NB4 (cell line): Measurements from ENCODE around the gene SCAMP4.

Source experiments
- POLR2A ChIP-seq: IDR thresholded peaks from 2 replicates; pipeline ENCODE4 v1.6.1; 2011; ENCODE audit warnings: mild to moderate bottlenecking; ENCODE audit not compliant: insufficient read length; ENCODE audit errors: extremely low read depth
- TF ChIP-seq, protein P1 (sequence below): IDR thresholded peaks from one replicate; pipeline ENCODE4 v1.5.1; 2012; ENCODE audit warnings: low read depth, low read length
- TF ChIP-seq, protein P2 (sequence below): IDR thresholded peaks from 2 replicates; pipeline ENCODE4 v1.6.1; 2011; ENCODE audit warnings: low read depth, low read length

DNA sequence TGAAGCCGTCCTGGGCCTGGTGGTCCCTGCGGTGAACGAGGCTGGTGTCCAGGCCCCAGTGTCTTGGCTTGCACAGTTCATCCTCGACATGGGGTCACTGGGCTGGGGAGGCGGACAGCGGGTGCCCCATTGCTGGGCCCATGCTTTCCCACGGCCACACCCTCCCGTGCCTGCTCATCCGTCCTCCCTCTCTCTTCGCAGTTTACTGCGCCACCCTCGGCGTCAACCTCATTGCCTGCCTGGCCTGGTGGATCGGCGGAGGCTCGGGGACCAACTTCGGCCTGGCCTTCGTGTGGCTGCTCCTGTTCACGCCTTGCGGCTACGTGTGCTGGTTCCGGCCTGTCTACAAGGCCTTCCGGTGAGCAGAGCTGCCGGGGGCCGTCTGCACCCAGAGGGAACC is 12.7 kb downstream of the SCAMP4 start:
- TF ChIP-seq POLR2A = no peak
- TF ChIP-seq, protein P1, sequence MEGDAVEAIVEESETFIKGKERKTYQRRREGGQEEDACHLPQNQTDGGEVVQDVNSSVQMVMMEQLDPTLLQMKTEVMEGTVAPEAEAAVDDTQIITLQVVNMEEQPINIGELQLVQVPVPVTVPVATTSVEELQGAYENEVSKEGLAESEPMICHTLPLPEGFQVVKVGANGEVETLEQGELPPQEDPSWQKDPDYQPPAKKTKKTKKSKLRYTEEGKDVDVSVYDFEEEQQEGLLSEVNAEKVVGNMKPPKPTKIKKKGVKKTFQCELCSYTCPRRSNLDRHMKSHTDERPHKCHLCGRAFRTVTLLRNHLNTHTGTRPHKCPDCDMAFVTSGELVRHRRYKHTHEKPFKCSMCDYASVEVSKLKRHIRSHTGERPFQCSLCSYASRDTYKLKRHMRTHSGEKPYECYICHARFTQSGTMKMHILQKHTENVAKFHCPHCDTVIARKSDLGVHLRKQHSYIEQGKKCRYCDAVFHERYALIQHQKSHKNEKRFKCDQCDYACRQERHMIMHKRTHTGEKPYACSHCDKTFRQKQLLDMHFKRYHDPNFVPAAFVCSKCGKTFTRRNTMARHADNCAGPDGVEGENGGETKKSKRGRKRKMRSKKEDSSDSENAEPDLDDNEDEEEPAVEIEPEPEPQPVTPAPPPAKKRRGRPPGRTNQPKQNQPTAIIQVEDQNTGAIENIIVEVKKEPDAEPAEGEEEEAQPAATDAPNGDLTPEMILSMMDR = no peak
- TF ChIP-seq, protein P2, sequence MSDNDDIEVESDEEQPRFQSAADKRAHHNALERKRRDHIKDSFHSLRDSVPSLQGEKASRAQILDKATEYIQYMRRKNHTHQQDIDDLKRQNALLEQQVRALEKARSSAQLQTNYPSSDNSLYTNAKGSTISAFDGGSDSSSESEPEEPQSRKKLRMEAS = no peak
